GM18858 (cell line): ENCODE measurements around the gene VIPR2.

Source experiments
- ATAC-seq: cut with Tn5 transposase; IDR thresholded peaks from one replicate; pipeline ENCODE4 v1.9.1; 2021; ENCODE audit not compliant: unreplicated experiment

The VIPR2 gene

GRCh38 chr7:159158125-159158887, 13.6 kb upstream of the VIPR2 start:
- ATAC-seq = no peak

GRCh38 chr7:159157714-159158113, 13.0 kb upstream of the VIPR2 start:
- ATAC-seq = no peak

DNA sequence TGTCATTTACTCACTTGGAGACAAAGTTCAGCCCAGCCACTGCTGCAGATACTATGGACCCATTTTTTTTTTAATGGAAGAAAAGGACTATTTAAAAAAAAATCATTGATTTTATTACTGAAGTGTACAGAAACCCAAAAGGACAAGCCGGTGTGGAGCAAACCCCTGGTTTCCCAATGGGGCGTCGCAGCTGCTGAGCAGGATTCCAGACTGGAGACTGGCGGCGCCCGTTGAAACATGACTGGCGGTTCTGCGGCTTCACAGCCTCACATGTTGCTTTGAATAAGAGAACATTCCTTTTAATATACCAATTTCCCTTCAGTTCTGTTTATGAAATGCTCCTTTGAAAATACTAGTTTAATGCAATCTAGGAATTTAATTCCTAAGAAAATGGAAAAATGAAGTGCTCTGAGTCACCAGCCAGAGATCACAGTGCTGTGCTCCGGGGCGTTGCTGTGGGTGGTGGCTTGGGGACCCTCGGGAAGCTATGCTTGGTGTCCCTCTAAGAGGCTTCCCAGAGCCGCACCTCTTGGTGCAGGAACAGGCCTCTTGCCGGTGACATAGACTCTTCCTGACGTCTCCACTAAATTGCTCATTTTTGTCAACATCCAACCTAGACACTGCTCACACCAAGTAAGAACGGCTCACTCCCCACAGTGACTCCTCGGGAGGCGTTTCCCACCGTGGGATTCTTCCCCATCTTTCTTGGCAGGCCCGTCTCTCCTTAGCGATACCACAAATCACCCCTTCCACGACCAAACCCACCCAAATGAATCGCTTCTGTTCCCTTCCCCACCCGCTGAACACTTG, 12.0 kb upstream of the VIPR2 start:
- ATAC-seq = no peak

DNA sequence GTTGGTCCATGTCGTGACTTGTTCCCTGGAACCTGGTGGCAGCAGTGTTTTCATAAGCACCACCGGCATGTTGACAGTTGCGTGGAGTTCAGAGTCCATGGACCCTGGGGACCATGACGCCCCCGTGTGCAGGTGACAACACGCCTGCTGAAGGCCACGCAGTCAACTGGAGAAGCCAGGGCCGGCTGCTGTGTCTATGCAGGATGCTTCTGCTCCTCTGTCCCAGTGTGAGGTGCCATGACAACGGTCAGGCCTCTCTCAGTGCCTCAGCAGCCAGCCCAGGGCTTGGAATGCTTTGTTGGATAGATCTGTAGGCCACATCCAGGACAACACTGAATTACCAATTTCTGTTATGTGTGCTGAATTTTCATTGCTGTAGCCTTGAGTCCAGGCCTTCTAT, 10.7 kb upstream of the VIPR2 start:
- ATAC-seq = no peak

- ATAC-seq = no peak
Measured at GRCh38 chr7:159154243-159154642, 9.6 kb upstream of the VIPR2 start.

- no peak for ATAC-seq
Measured at GRCh38 chr7:159153511-159153910, 8.8 kb upstream of the VIPR2 start.

GRCh38 chr7:159152816-159153215, 8.1 kb upstream of the VIPR2 start:
- ATAC-seq = no peak

DNA sequence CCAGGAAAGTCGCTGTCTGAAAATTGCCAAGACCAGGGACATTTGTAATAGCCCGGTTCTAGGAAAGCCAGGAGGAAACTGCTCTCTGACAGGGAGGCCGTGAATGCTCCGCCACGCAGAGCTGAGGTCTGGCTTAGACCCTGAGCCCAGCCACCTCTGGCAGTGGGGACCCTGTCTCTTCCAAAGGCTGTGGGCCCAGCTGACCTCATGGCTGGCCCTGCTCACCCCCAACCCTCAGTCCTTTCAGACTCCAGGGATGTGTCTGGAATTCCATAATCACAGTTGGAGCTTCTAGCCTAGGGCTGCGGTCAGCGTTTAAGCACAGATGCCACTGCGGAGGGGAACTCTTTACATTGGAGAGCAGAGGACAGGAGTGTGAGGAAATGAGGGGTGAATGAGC, 6.6 kb upstream of the VIPR2 start:
- ATAC-seq = no peak

DNA sequence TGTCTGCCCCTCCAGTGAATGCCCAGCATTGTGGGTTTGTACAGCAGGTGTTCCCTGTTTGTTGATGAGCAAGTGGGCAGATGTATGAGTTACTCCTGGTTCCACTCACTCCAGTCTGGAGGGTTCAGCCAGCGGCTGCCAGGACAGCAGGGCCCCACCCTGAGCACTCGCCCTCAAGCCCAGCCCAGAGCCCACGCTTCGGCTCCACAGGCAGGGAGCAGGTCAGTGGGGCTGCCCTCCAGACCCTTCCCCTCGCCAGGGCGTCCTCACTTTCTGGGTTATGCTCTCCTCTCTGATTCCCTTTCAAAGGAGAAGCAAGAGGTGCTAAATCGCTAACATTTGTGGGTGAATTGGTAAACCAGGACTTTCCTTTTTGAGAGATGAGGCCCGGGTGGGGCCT, 4.8 kb upstream of the VIPR2 start:
- no peak for ATAC-seq

- ATAC-seq = no peak
Measured at GRCh38 chr7:159148430-159149395, 4.0 kb upstream of the VIPR2 start.

- no peak for ATAC-seq
Measured at GRCh38 chr7:159147687-159148086, 3.0 kb upstream of the VIPR2 start.

DNA sequence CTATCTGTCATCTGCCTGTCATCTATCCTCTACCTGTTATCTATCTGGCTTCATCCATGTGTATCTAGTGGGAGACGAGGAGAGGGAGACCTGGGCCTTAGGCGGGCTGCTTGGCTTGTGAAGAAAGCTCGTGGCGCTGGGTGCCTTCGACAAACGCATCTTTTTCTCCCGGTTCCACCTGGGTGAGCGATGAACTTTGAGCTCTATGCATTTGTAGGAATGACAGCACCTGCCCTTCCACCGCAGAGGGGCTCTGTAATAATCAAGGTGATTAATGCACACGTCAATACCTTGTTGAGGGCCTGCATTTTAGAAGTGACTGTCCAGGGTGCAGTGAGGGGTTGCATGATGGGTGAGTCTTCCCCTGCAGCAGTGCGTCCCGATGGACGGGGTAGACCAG, 2.6 kb upstream of the VIPR2 start:
- ATAC-seq = no peak

DNA sequence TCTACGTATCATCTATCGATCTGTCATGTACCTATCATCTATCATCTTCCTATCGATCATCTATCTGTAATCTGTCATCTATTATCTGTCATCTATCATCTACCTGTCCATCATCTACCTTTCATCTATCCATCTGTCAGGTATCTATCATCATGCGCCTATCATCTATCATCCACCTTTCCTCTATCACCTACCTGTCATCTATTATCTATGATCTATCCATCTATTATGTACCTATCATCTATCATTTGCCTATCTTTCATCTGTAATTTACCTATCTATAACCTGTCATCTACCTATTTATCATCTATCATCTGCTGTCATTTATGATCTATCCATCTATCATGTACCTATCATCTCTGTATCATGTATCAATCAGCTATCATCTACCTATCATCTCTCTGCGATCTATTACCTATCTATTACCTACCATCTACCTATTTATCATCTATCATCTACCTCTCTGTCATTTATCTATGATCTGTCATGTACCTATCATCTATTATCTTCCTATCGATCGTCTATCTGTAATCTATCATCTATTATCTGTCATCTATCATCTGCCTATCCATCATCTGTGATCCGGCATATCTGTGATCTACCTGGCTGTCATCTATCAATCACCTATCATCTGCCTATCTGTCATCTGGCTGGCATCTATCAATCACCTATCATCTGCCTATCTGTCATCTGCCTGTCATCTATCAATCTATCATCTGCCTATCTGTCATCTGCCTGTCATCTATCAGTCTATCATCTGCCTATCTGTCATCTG, 1.6 kb upstream of the VIPR2 start:
- no peak for ATAC-seq

GRCh38 chr7:159145490-159145855, 806 bp upstream of the VIPR2 start:
- no peak for ATAC-seq

- no peak for ATAC-seq
Measured at GRCh38 chr7:159143780-159144757, 598 bp downstream of the VIPR2 start.

GRCh38 chr7:159142730-159143129, 1.9 kb downstream of the VIPR2 start:
- ATAC-seq = no peak

- no peak for ATAC-seq
Measured at GRCh38 chr7:159142199-159142598, 2.5 kb downstream of the VIPR2 start.

- ATAC-seq = no peak
Measured at GRCh38 chr7:159141660-159142059, 3.0 kb downstream of the VIPR2 start.

DNA sequence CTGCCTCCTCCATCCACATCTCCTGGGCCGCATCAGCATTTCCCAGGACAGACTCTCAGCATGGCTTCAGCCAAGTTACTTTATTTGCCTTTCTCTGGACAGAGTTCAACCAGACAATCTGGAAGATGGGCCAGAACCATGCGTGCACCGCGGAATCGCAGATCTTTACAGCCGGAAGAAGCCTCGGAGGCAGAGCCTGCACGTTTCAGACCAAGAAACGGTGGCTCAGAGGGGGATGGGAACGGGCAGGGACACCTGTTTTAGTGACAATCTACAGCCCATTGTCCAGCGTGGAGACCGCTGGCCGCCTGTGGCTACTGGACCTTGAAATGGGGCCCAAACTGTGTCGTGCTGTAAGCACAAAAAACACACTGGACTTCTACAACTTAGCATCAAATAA, 3.5 kb downstream of the VIPR2 start:
- no peak for ATAC-seq
